ENCODE data around the gene AKT1S1. TPM values are rescaled to one million over a fixed set of nuclear protein-coding genes. Genes with fewer than 3 reads are reported as not detected.

AKT1S1 gene
- total RNA-seq, 1 donor from 2014 or later, result 48.2 TPM

DNA sequence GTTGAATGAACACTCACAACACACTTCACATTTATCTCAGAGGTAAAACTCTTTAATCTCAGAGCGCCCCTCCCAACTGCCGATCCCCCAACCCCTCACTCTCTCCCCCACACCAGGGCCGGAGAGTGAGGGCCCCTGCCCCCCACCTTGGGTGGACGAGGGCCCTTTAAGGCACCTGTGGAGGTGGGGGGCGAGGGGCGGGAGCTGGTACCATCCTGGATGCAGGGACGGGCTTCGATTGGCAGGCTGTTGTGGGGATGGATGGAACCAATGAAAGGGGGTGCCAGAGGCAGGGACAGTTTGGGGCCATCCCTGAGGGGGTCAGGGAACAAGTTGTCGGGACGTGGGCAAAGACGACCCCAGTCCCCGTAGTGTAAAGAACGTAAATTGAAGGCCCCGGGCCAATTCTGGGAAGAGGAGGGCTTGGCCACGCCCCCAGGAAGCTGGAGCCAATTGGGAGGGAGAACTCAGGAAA is 8.1 kb downstream of the AKT1S1 start:
- peaks cover 28% of the 10 kb centered on the region for H3K36me3 Mint-ChIP-seq (ENCODE audit: low read depth, unreplicated experiment)
- H3K4me3 Mint-ChIP-seq (ENCODE audit: unreplicated experiment), result no peak overlapping the region
- no peaks in the 10 kb centered on the region for H3K9me3 Mint-ChIP-seq (ENCODE audit: unreplicated experiment)
- peaks cover 27% of the 10 kb centered on the region for H3K4me1 Mint-ChIP-seq (ENCODE audit: unreplicated experiment)
- TF ChIP-seq CTCF (IDR thresholded peaks at IDR 0.05; ENCODE audit: unreplicated experiment), result no peak
- no peak overlapping the region for H3K27ac Mint-ChIP-seq (ENCODE audit: unreplicated experiment)
- DNase-seq (ENCODE audit: low spot score), result no peak
- peaks cover 35% of the 10 kb centered on the region for H3K27me3 Mint-ChIP-seq (ENCODE audit: unreplicated experiment)

GRCh38 chr19:49866933-49867782 is 10.0 kb downstream of the AKT1S1 start, which contains the start of gene PNKP:
Gene PNKP (minus strand): TSS chr19:49867576. CDS start chr19:49867204, 372 bp downstream.
- Mint-ChIP-seq H3K27ac (ENCODE audit: unreplicated experiment) (peak within 1 kb of the TSS; percentile 97), H3K4me1 (ENCODE audit: unreplicated experiment) (peaks cover 28% of the 10 kb centered on the region), H3K36me3 (ENCODE audit: low read depth, unreplicated experiment) (peaks cover 34% of the 10 kb centered on the region), H3K4me3 (ENCODE audit: unreplicated experiment) (peak within 1 kb of the TSS; percentile 97), H3K27me3 (ENCODE audit: unreplicated experiment) (peaks cover 36% of the 10 kb centered on the region), H3K9me3 (ENCODE audit: unreplicated experiment) (no peaks in the 10 kb centered on the region)
- DNase-seq (ENCODE audit: low spot score), result peak; percentile 91
- no peak for TF ChIP-seq CTCF (IDR thresholded peaks at IDR 0.05; ENCODE audit: unreplicated experiment)

GRCh38 chr19:49864890-49865289 is 12.3 kb downstream of the AKT1S1 start:
- peak overlapping the region; percentile 62 for H3K4me3 Mint-ChIP-seq (ENCODE audit: unreplicated experiment)
- no peak for TF ChIP-seq CTCF (IDR thresholded peaks at IDR 0.05; ENCODE audit: unreplicated experiment)
- H3K9me3 Mint-ChIP-seq (ENCODE audit: unreplicated experiment), result no peaks in the 10 kb centered on the region
- peaks cover 31% of the 10 kb centered on the region for H3K27me3 Mint-ChIP-seq (ENCODE audit: unreplicated experiment)
- peaks cover 30% of the 10 kb centered on the region for H3K36me3 Mint-ChIP-seq (ENCODE audit: low read depth, unreplicated experiment)
- H3K27ac Mint-ChIP-seq (ENCODE audit: unreplicated experiment), result peak overlapping the region; percentile 13
- no peak for DNase-seq (ENCODE audit: low spot score)
- H3K4me1 Mint-ChIP-seq (ENCODE audit: unreplicated experiment), result peaks cover 19% of the 10 kb centered on the region

- Mint-ChIP-seq H3K4me3 (ENCODE audit: unreplicated experiment) (no peak overlapping the region), H3K4me1 (ENCODE audit: unreplicated experiment) (peaks cover 19% of the 10 kb centered on the region), H3K36me3 (ENCODE audit: low read depth, unreplicated experiment) (peaks cover 32% of the 10 kb centered on the region), H3K9me3 (ENCODE audit: unreplicated experiment) (no peaks in the 10 kb centered on the region), H3K27ac (ENCODE audit: unreplicated experiment) (no peak overlapping the region), H3K27me3 (ENCODE audit: unreplicated experiment) (peaks cover 35% of the 10 kb centered on the region)
- TF ChIP-seq CTCF (IDR thresholded peaks at IDR 0.05; ENCODE audit: unreplicated experiment), result no peak
- DNase-seq (ENCODE audit: low spot score), result no peak
Measured at GRCh38 chr19:49863935-49864320, 13.2 kb downstream of the AKT1S1 start.
